ENCODE data around the gene GNE. TPM values are rescaled to one million over a fixed set of nuclear protein-coding genes. Genes with fewer than 3 reads are reported as not detected.
"Not testable (repeated sequence)": the region's sequence is repeated elsewhere in the genome, so short reads cannot be mapped to it uniquely, and the experiment has no call there.

The GNE gene
- total and polyA plus RNA-seq, 10 of the 15 experiments (the other 5 are each of a cell fraction or from before 2014, with no cell fraction given), result 4.1 to 13.6 (median 10.7) TPM

GRCh38 chr9:36306471-36307306, 48.4 kb upstream of the GNE start:
- Histone ChIP-seq H3K4me1 (ENCODE audit: control insufficient read depth, insufficient read depth, low read length) (no peaks in the 10 kb centered on the region), H3K27me3 (replicated peaks in 1 of 2; ENCODE audit: control insufficient read depth in 2 of 2, insufficient read depth in 2 of 2, low read length in 1 of 2) (no peaks in the 10 kb centered on the region), H3K9ac (ENCODE audit: control insufficient read depth, insufficient read depth, low read length) (no peak overlapping the region), H3K36me3 (ENCODE audit: control insufficient read depth in 2 of 2, insufficient read depth in 2 of 2, low read length in 1 of 2) (no peaks in the 10 kb centered on the region), H3K79me2 (ENCODE audit: control insufficient read depth, insufficient read depth, low read length) (no peaks in the 10 kb centered on the region), H2AFZ (ENCODE audit: control insufficient read depth, low read depth, low read length) (no peak overlapping the region), H3K27ac (ENCODE audit: control insufficient read depth, insufficient read depth) (no peak overlapping the region), H3K9me3 (replicated peaks; ENCODE audit: control insufficient read depth, insufficient read depth, low read length) (no peaks in the 10 kb centered on the region), H3K4me2 (ENCODE audit: control insufficient read depth, insufficient read depth) (no peak overlapping the region), H3K4me3 (no peak overlapping the region), H4K20me1 (ENCODE audit: control insufficient read depth, insufficient read depth) (no peaks in the 10 kb centered on the region)
- intact Hi-C loops (cut with micrococcal nuclease; ENCODE audit: unreplicated experiment), result no loop called here
- in situ Hi-C loops (cut with MboI), result no loop called here
- FAIRE-seq (no peak), ATAC-seq (no peak), DNase-seq (ENCODE audit: low read depth, low spot score) (no peak)
- ChIA-PET SMC1A (ENCODE audit: uncharacterized antibody, unreplicated experiment) (interaction anchor here (1.1 kb wide), 1 partner anchor 117 kb away, joined by 4 read pairs; no protein-coding TSS in a partner anchor), POLR2A (interaction anchor here (0.7 kb wide), 1 partner anchor 277 kb away, joined by 3 read pairs; no protein-coding TSS in a partner anchor), RAD21 (ENCODE audit: unreplicated experiment) (no interaction called here), CTCF (interaction anchor here (0.6 to 1.7 kb wide), 4 partner anchors 20 to 158 kb away, joined by 3 to 4 read pairs (median 3); no protein-coding TSS in a partner anchor)
- WGBS (ENCODE audit: insufficient coverage, insufficient replicate concordance, low lambda C conversion rate, missing lambda C conversion rate), result 74% methylated on average over 8 of the region's 8 CpGs
- TF ChIP-seq PML (IDR thresholded peaks at IDR 0.05; ENCODE audit: low read length) (no peak), GABPA (IDR thresholded peaks at IDR 0.05; ENCODE audit: low read depth) (no peak), SMARCA5 (IDR thresholded peaks at IDR 0.05) (no peak), WRNIP1 (IDR thresholded peaks at IDR 0.05; ENCODE audit: borderline replicate concordance, low read depth, low read length) (no peak), SPI1 (IDR thresholded peaks at IDR 0.05; ENCODE audit: borderline replicate concordance, insufficient read depth, low read depth, low read length) (no peak), SRF (IDR thresholded peaks at IDR 0.05; ENCODE audit: low read depth in 2 of 2, low read length in 2 of 2) (no peak), IRF3 (IDR thresholded peaks at IDR 0.05) (no peak), SKIL (IDR thresholded peaks at IDR 0.05; ENCODE audit: low read depth, poor library complexity, severe bottlenecking) (no peak), HSF1 (IDR thresholded peaks at IDR 0.05; ENCODE audit: low read depth, low read length) (no peak), CEBPB (IDR thresholded peaks at IDR 0.05; ENCODE audit: borderline replicate concordance in 1 of 2, low read depth in 2 of 2, low read length in 2 of 2) (no peak), SREBF2 (IDR thresholded peaks at IDR 0.05; ENCODE audit: low read length) (no peak), SREBF1 (IDR thresholded peaks at IDR 0.05; ENCODE audit: low read length) (no peak)
- no TSS peak for BruUV-seq (replicated peaks)

- H3K27me3 ChIP-seq (replicated peaks in 1 of 2; ENCODE audit: control insufficient read depth in 2 of 2, insufficient read depth in 2 of 2, low read length in 1 of 2); H3K27ac ChIP-seq (ENCODE audit: control insufficient read depth, insufficient read depth); intact Hi-C loops (cut with micrococcal nuclease; ENCODE audit: unreplicated experiment); DNase-seq (ENCODE audit: low read depth, low spot score); SMC1A ChIA-PET (ENCODE audit: uncharacterized antibody, unreplicated experiment); H2AFZ ChIP-seq (ENCODE audit: control insufficient read depth, low read depth, low read length); H3K4me1 ChIP-seq (ENCODE audit: control insufficient read depth, insufficient read depth, low read length); H4K20me1 ChIP-seq (ENCODE audit: control insufficient read depth, insufficient read depth); FAIRE-seq; H3K9me3 ChIP-seq (replicated peaks; ENCODE audit: control insufficient read depth, insufficient read depth, low read length); POLR2A ChIA-PET; in situ Hi-C loops (cut with MboI); CTCF ChIA-PET; BruUV-seq (replicated peaks); H3K4me3 ChIP-seq; H3K36me3 ChIP-seq (ENCODE audit: control insufficient read depth in 2 of 2, insufficient read depth in 2 of 2, low read length in 1 of 2); H3K4me2 ChIP-seq (ENCODE audit: control insufficient read depth, insufficient read depth); ATAC-seq; RAD21 ChIA-PET (ENCODE audit: unreplicated experiment); H3K9ac ChIP-seq (ENCODE audit: control insufficient read depth, insufficient read depth, low read length); H3K79me2 ChIP-seq (ENCODE audit: control insufficient read depth, insufficient read depth, low read length): not testable (repeated sequence)
- 80% methylated on average over 2 of the region's 2 CpGs for WGBS (ENCODE audit: insufficient coverage, insufficient replicate concordance, low lambda C conversion rate, missing lambda C conversion rate)
Measured at GRCh38 chr9:36304366-36304765, 46.1 kb upstream of the GNE start.

Data from GM12878 (cell line).